ENCODE measurements around the gene SPRTN.

- TF ChIP-seq POLR2AphosphoS5 (IDR thresholded peaks at IDR 0.05; ENCODE audit: insufficient read depth in 1 of 2, low read depth in 1 of 2) = no peak
- no peak for TF ChIP-seq CTCF (IDR thresholded peaks at IDR 0.05)
These were observed 58.5 kb downstream of the SPRTN start for GRCh38 chr1:231396643-231397042.
